Peyer's patch (tissue), 4 donors: ENCODE data around the gene TMEM72. TPM values are rescaled to one million over a fixed set of nuclear protein-coding genes. Genes with fewer than 3 reads are reported as not detected.
A peak's percentile ranks its signal among the peaks of the same experiment; 100 is the strongest.

Experiments
- DNase-seq, 3 donors: peaks; one replicate each; pipeline ENCODE4 v3.0.0-alpha.2; 2017 to 2019
- H3K27ac ChIP-seq, 4 donors: fragments of 200-600 bp; sonication (generic); one replicate each; pipeline ENCODE4 v1.5.1; 2016 to 2019
- H3K27me3 ChIP-seq, 2 donors: fragments of 200-600 bp; sonication (generic); one replicate each; pipeline ENCODE4 v1.5.1; 2019
- H3K36me3 ChIP-seq, 3 donors: fragments of 200-600 bp; sonication (generic); one replicate each; pipeline ENCODE4 v1.5.1; 2016 to 2019
- H3K4me1 ChIP-seq, 4 donors: fragments of 200-600 bp; sonication (generic); one replicate each; pipeline ENCODE4 v1.5.1; 2016 to 2019
- H3K4me3 ChIP-seq, 4 donors: fragments of 200-600 bp; sonication (generic); 1 replicate in 3 of 4; 2 replicates in 1 of 4; pipeline ENCODE4 v1.5.1; 2016 to 2019; ENCODE audit warnings: mild to moderate bottlenecking in 1 of 4
- H3K9me3 ChIP-seq, 4 donors: fragments of 200-600 bp; sonication (generic); one replicate each; pipeline ENCODE4 v1.5.1; 2016 to 2019; ENCODE audit warnings: mild to moderate bottlenecking in 1 of 4
- CTCF ChIP-seq, 6 experiments: fragments of 450-650 bp in 4 of 6; fragments of 200-600 bp in 2 of 6; sonication (generic) in 1 of 6; IDR thresholded peaks; one replicate each; pipeline ENCODE4 v1.5.1; 2017 to 2019; ENCODE audit warnings: antibody characterized with exemption in 6 of 6, mild to moderate bottlenecking in 3 of 6, moderate library complexity in 1 of 6
- POLR2A ChIP-seq, 2 donors: fragments of 450-650 bp; IDR thresholded peaks; one replicate each; pipeline ENCODE4 v1.5.1; 2017; ENCODE audit warnings: antibody characterized with exemption in 2 of 2, mild to moderate bottlenecking in 2 of 2, moderate library complexity in 2 of 2
- total RNA-seq, 4 donors: library from RNA; depleted of rRNA; stranded (reverse); fragments of >200 nt; gene quantifications; one replicate each; pipeline ENCODE4 v1.1.0, GENCODE V29; 2016

Gene TMEM72
- total RNA-seq, 4 donors from 2014 or later, result 0.53 TPM; not detected in 3

GRCh38 chr10:44928462-44928861 is 17.3 kb downstream of the TMEM72 start:
- Histone ChIP-seq H3K4me3 (no peak overlapping the region), H3K36me3 (no peaks in the 10 kb centered on the region), H3K27ac (no peak overlapping the region), H3K4me1 (peaks cover 0 to 4% (median 0%) of the 10 kb centered on the region in 4 donors), H3K9me3 (no peaks in the 10 kb centered on the region), H3K27me3 (no peaks in the 10 kb centered on the region)
- TF ChIP-seq POLR2A (IDR thresholded peaks at IDR 0.05), result no peak
- TF ChIP-seq CTCF (IDR thresholded peaks at IDR 0.05), result no peak
- no peak for DNase-seq

GRCh38 chr10:44929356-44930255 is 18.5 kb downstream of the TMEM72 start:
- Histone ChIP-seq H3K9me3 (no peaks in the 10 kb centered on the region), H3K27me3 (no peaks in the 10 kb centered on the region), H3K4me1 (peaks cover 0 to 4% (median 0%) of the 10 kb centered on the region in 4 donors), H3K27ac (no peak overlapping the region), H3K4me3 (no peak overlapping the region), H3K36me3 (no peaks in the 10 kb centered on the region)
- DNase-seq, result peak in 1 of 3 donors; percentile 11
- no peak for TF ChIP-seq CTCF (IDR thresholded peaks at IDR 0.05)
- TF ChIP-seq POLR2A (IDR thresholded peaks at IDR 0.05), result no peak

GRCh38 chr10:44930904-44931620 is 19.9 kb downstream of the TMEM72 start:
- no peak for TF ChIP-seq POLR2A (IDR thresholded peaks at IDR 0.05)
- TF ChIP-seq CTCF (IDR thresholded peaks at IDR 0.05), result no peak
- Histone ChIP-seq H3K27me3 (no peaks in the 10 kb centered on the region), H3K4me3 (no peak overlapping the region), H3K4me1 (peaks cover 0 to 4% (median 0%) of the 10 kb centered on the region in 4 donors), H3K36me3 (no peaks in the 10 kb centered on the region), H3K9me3 (no peaks in the 10 kb centered on the region), H3K27ac (no peak overlapping the region)
- peak in 1 of 3 donors; percentile 5 for DNase-seq

- TF ChIP-seq CTCF (IDR thresholded peaks at IDR 0.05) (no peak), POLR2A (IDR thresholded peaks at IDR 0.05) (no peak)
- Histone ChIP-seq H3K36me3 (no peaks in the 10 kb centered on the region), H3K27ac (no peak overlapping the region), H3K27me3 (no peaks in the 10 kb centered on the region), H3K4me3 (no peak overlapping the region), H3K9me3 (no peaks in the 10 kb centered on the region), H3K4me1 (peaks cover 0 to 4% (median 0%) of the 10 kb centered on the region in 4 donors)
- peak in 1 of 3 donors; percentile 9 for DNase-seq
These were observed 20.7 kb downstream of the TMEM72 start for GRCh38 chr10:44931621-44932516.
